Central memory CD4-positive, alpha-beta T cell (primary cell): ENCODE results near the gene OTOA.
"Not testable (repeated sequence)": the region's sequence is repeated elsewhere in the genome, so short reads cannot be mapped to it uniquely, and the experiment has no call there.

Source experiments
- DNase-seq: peaks from one replicate; pipeline ENCODE4 v3.0.0; 2022
- total RNA-seq, 3 experiments: gene quantifications; one replicate each; lab custom pipeline; 2026; lab: John Stamatoyannopoulos, UW

The OTOA gene
- 0 to 0.27 (median 0.07) reads per million in 3 experiments for total RNA-seq

- no peak for DNase-seq
Measured at GRCh38 chr16:21663889-21664647, at the start of gene OTOA. TSS of gene OTOA (plus strand) at chr16:21663968. CDS start at chr16:21678515, 14,547 bp downstream.

GRCh38 chr16:21614896-21615295 is 48.9 kb upstream of the OTOA start:
- DNase-seq, result no peak

DNA sequence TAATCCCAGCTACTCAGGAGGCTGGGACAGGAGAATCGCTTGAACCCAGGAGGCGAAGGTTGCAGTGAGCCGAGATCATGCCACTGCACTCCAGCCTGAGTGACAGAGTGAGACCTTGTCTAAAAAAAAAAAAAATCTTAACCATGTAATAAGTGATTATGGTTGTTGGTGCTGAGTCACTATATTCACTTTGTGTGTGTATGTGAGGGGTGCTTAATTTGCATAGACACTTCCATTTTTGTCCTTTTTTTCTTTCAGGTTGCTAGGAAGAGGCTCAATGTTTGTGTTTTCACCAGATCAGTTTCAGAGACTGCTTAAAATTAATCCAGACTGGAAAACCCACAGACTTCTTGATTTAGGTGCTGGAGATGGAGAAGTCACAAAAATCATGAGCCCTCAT is 46.2 kb upstream of the OTOA start:
- no peak for DNase-seq

DNA sequence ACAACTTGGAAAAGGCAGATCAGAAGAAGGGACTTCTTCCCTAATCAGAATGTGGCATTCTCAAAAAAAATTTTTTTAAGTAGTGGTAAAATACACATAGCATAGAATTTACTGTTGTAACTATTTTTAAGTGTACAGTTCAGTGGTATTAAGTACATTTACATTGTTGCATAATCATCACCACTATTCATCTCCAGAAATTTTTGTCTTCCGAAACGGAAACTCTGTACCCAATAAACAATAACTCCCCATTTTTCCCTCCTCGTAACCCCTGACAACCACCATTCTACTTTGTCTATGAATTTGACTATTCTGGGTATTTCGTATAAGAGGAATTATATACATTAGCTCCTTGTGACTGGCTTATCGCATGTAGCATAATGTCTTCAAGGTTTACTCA is 45.5 kb upstream of the OTOA start:
- DNase-seq, result no peak

GRCh38 chr16:21619765-21620425 is 43.9 kb upstream of the OTOA start:
- no peak for DNase-seq

DNA sequence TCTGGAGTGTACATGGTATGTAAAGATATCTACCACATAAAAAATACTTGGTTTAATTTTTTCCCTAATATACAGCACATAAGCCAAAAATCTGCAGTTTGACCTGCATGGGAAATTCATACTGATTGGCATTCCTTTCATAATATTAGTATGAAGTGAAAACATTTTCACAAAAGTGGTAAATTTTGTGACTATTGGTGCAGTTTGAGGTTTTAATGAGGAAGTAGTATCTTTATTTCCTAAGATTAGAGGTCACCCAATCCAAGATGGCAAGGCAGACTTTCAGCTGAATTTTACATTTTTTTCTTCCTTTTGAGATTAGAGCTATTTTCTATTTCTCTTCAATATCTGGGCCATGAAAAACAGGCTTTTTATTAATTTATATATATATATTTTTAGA is 43.2 kb upstream of the OTOA start:
- DNase-seq, result no peak

- DNase-seq, result no peak
Measured at GRCh38 chr16:21622545-21622944, 41.2 kb upstream of the OTOA start.

GRCh38 chr16:21625026-21625425 is 38.7 kb upstream of the OTOA start:
- DNase-seq, result no peak

- peak; percentile 42 for DNase-seq
Measured at GRCh38 chr16:21626659-21627277, 37.0 kb upstream of the OTOA start.

GRCh38 chr16:21628121-21628726 is 35.5 kb upstream of the OTOA start:
- no peak for DNase-seq

DNA sequence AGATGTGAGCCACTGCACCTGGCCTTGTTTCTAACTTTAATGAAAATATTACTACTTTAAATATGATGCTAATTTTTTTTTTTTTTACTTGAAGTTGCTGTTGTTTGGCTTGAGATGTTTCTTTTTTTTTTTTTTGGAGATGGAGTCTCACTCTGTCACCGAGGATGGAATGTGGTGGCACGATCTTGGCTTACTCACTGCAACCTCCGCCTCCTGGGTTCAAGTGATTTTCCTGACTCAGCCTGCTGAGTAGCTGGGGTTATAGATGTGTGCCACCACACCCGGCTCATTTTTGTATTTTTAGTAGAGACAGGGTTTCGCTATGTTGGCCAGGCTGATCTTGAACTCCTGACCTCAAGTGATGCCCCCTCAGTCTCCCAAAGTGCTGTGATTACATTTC is 35.0 kb upstream of the OTOA start:
- no peak for DNase-seq

DNA sequence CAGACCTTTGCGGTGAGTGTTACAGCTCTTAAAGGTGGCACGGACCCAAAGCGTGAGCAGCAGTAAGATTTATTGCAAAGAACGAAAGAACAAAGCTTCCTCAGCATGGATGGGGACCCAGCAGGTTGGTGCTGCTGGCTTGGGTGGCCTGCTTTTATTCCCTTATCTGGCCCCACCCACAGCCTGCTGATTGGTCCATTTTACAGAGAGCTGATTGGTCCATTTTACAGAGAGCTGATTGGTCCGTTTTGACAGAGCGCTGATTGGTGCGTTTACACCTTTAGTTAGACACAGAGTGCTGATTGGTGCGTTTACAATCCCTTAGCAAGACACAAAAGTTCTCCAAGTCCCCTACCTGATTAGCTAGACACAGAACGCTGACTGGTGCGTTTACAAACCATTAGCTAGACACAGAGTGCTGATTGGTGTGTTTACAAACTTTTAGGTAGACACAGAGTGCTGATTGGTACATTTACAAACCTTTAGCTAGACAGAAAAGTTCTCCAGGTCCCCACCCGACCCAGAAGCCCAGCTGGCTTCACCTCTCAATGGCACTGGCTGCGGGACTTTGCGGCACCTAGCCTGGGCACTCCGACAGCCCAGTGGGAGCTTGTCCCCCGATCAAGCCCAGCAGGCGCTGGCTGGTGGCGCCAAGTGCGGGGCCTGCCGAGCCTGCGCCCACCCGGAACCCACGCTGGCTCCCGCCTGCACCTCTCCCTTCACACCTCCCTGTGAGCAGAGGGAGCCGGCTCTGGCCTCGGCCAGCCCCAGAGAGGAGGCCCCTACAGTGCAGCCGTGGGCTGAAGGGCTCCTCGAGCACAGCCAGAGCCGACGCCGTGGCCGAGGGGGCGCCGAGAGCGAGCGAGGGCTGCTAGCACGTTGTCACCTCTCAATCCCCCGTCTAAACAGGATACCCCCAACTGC is 33.9 kb upstream of the OTOA start:
- not testable (repeated sequence) for DNase-seq

- DNase-seq, result not testable (repeated sequence)
Measured at GRCh38 chr16:21630866-21631265, 32.9 kb upstream of the OTOA start.

DNA sequence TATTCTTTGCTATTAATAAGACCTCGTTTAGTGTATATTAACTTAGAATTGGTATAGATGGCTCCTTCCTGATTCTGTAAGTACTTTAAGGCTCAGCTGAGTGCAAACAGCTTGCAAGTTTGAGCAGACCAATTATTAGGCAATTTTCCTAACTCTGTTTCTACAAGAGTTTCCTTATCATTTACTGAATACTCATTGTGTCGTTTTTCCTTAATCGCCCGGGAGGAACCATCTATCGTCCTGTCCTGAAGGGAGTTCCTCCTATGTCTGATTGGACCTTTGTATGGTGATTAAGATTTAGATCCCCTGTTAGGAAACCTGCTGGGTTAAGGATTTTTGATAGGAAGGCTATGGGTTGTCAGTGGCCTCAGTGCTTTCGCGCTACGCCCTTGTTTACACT is 32.4 kb upstream of the OTOA start:
- DNase-seq, result not testable (repeated sequence)

DNA sequence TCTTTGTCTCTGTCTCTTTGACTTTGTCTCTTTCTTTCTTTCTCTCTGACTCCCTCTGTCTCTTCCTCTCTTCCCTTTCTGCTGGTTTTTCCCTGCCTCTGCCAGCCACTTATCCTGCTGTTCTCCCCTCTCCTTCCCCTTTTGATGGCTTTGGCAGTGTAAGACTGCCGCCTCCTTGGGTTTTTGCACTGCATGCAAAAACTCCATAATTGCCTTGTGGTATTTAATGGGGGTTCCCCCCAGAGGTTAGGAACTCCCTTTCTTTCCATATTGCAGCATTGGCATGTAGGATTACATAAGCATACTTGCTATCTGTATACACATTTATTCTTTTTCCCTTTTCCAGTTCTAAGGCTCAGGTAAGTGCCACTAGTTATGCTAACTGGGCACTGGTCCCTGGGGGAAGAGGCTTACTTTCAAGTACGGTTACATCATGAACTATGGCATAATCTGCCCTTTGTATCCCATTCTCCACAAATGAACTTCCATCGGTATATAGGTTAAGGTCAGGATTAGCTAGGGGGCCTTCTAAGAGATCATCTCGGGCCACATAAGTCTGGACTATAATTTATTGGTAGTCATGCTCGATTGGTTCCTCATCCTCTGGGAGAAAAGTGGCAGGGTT is 31.7 kb upstream of the OTOA start:
- not testable (repeated sequence) for DNase-seq

DNA sequence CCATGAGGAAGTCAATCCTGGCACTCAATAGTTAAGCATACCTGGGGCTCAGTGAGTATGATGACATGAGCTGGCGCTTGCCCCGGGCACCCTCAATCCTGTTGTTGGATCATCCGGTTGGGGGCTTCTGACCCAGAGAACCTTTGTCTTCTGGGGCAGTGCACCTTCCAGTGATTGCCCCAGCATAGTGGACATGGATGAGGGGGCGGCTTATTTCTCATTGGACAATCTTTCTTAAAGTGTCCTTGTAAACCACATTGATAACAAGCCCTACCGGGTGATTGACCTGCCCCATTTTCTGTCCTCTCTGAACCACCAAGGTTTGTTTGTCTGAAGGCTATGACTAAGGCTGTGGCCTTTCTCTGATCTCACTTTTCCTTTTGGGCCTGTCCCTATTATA is 29.6 kb upstream of the OTOA start:
- DNase-seq, result no peak

DNA sequence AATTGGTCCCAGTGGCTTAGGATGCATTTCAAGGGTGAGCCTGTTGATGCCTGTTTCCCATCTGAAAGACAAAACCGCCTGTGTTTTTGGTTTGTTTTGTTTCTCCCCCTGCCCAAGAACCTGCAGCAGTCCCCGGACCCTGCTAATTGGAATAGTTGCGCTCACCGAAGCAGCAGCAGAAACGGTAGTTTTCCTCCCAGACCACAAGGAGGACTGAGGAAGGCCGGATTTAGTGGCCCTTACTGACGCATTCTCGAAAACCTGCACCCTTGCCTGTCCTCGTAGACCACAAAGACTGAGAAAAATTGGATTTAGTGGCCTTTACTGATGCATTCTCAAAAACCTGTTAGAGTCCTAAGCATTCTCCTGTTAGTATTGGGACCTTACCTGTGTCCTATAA is 28.1 kb upstream of the OTOA start:
- DNase-seq, result not testable (repeated sequence)

DNA sequence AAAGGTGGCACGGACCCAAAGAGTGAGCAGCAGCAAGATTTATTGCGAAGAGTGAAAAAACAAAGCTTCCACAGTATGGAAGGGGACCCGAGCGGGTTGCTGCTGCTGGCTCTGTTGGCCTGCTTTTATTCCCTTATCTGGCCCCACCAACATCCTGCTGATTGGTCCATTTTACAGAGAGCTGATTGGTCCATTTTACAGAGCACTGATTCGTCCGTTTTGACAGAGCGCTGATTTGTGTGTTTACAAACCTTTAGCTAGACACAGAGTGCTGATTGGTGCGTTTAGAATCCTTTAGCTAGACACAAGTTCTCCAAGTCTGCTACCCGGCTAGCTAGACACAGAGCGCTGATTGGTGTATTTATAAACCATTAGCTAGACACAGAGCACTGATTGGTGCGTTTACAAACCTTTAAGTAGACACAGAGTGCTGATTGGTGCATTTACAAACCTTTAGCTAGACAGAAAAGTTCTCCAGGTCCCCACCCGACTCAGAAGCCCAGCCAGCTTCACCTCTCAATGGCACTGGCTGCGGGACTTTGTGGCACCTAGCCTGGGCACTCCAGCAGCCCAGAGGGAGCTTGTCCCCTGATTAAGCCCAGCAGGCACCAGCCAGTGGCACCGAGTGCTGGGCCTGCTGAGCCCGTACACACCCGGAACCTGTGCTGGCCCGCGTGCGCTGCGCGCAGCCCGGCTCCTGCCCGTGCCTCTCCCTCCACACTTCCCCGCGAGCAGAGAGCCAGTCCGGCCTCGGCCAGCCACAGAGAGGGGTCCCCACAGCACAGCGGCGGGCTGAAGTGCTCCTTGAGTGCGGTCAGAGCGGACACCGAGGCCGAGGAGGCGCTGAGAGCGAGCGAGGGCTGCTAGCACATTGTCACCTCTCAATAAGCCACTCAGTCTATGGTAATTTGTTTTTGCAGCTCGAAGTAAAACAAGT is 26.5 kb upstream of the OTOA start:
- DNase-seq, result no peak

- DNase-seq, result peak; percentile 28
Measured at GRCh38 chr16:21638573-21638975, 25.2 kb upstream of the OTOA start.

- DNase-seq, result no peak
Measured at GRCh38 chr16:21639493-21639892, 24.3 kb upstream of the OTOA start.

DNA sequence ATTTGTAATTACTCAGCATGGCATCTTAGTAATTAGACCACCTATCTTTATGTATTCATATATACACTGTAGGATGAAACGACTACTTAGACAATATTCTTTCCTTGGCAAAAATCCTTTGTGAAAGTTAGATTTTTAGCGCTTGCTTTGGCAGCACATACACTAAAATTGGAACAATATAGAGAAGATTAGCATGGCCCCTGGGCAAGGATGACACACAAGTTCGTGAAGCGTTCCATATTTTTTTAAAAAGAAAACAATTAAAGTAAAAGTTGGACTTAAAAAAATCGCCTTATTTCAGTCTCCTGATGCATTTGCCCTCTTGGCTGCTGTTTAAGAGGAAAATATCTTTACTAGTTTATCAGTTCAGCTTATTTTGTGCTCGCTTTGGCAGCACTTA is 21.9 kb upstream of the OTOA start:
- DNase-seq, result no peak
